Prostate gland (tissue), 2 donors: ENCODE data around the gene HERC5.
A peak's percentile ranks its signal among the peaks of the same experiment; 100 is the strongest.

Experiments
- CTCF ChIP-seq, 4 experiments: fragments of 200-600 bp in 2 of 4; fragments of 450-650 bp in 2 of 4; sonication (generic) in 2 of 4; IDR thresholded peaks; 1 replicate in 3 of 4; 2 replicates in 1 of 4; pipeline ENCODE4 v1.5.1; 2016 to 2019; ENCODE audit warnings: antibody characterized with exemption in 4 of 4, mild to moderate bottlenecking in 2 of 4, moderate library complexity in 2 of 4
- POLR2A ChIP-seq: fragments of 450-650 bp; IDR thresholded peaks from one replicate; pipeline ENCODE4 v1.6.1; 2016; ENCODE audit warnings: antibody characterized with exemption, mild to moderate bottlenecking
- POLR2AphosphoS5 ChIP-seq: sonication (generic); formaldehyde crosslinking; IDR thresholded peaks from one replicate; pipeline ENCODE4 v1.6.1; 2017; ENCODE audit warnings: antibody characterized with exemption

DNA sequence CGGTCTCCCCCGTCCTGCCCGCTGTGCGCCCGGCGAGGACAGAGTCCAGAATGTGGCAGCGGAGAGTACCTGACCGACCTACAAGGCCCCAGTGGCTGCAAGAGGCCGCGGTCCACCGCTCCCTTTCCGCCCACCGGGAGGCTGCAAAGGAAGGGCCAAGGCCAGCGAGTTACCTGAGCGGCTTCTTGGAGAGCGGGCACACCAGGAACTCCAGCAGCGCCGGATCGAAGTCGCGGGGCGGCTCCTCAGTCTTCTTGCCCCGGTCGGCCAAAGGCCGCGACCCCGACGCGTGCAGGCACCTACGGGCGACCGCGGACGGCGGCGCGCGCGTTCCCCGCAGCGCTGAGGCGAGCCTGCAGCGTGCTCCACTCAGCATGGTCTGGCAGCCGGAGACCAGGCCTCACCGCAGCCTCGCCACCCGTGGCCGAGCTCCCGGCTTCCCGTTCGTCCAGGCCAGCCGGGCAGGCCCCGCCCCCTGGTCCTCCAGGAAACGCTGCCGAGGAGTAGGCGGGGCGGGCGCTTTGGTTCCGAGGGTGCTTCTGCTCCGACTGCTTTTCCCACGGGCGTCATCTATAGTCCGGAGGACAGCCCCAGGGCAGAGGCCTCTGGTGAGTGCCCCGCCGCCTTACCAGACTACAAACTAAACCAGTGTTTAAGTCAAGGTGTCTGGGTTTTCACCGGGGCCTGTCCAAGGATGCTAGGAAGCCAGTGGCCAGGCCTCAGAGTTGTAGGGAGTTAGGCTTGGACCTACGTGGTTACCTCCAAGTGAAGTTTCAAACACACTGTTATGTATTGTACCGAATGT is 66.6 kb downstream of the HERC5 start, which contains the start of gene PYURF:
- peak in 1 of 4 experiments; percentile 27 for TF ChIP-seq CTCF (IDR thresholded peaks at IDR 0.05)
- TF ChIP-seq POLR2AphosphoS5 = peak; percentile 91
- peak; percentile 94 for TF ChIP-seq POLR2A
